Astrocyte (in vitro differentiated cells and primary cell): ENCODE measurements around the gene MAP7. TPM values are rescaled to one million over a fixed set of nuclear protein-coding genes. Genes with fewer than 3 reads are reported as not detected.
"Not testable (repeated sequence)": the region's sequence is repeated elsewhere in the genome, so short reads cannot be mapped to it uniquely, and the experiment has no call there.

Source experiments
- DNase-seq: peaks from one replicate; pipeline ENCODE4 v3.0.0-alpha.2; 2010; ENCODE audit warnings: low read depth
- FAIRE-seq: peaks from 2 replicates; lab custom pipeline; 2011; peaks lifted over from hg19 to GRCh38; lab: Jason Lieb, UNC
- H2AFZ ChIP-seq: 2 replicates; pipeline ENCODE4 v1.6.0; 2012; ENCODE audit warnings: low read depth, low read length, inconsistent platforms
- H3K27ac ChIP-seq: 2 replicates; pipeline ENCODE4 v1.5.1; 2011; ENCODE audit warnings: low read depth, low read length, inconsistent platforms
- H3K27me3 ChIP-seq: 2 replicates; pipeline ENCODE4 v1.6.0; 2011; ENCODE audit warnings: low read length, inconsistent platforms; ENCODE audit not compliant: insufficient read depth
- H3K36me3 ChIP-seq: 2 replicates; pipeline ENCODE4 v1.5.1; 2011; ENCODE audit warnings: low read length, inconsistent platforms; ENCODE audit not compliant: insufficient read depth
- H3K4me1 ChIP-seq: 2 replicates; pipeline ENCODE4 v1.5.1; 2011; ENCODE audit warnings: low read length, inconsistent platforms; ENCODE audit not compliant: insufficient read depth
- H3K4me2 ChIP-seq: 2 replicates; pipeline ENCODE4 v1.6.0; 2012; ENCODE audit warnings: low read length, inconsistent platforms
- H3K4me3 ChIP-seq: 2 replicates; pipeline ENCODE4 v1.5.1; 2011; ENCODE audit warnings: low read depth, mild to moderate bottlenecking, low read length, inconsistent platforms; ENCODE audit not compliant: insufficient read depth
- H3K79me2 ChIP-seq: 2 replicates; pipeline ENCODE4 v1.6.0; 2012; ENCODE audit warnings: mild to moderate bottlenecking, low read length, inconsistent platforms; ENCODE audit not compliant: insufficient read depth
- H3K9ac ChIP-seq: 2 replicates; pipeline ENCODE4 v1.6.0; 2012; ENCODE audit warnings: mild to moderate bottlenecking, low read length, inconsistent platforms
- H3K9me3 ChIP-seq: 2 replicates; pipeline ENCODE4 v1.5.1; 2012; ENCODE audit warnings: low read depth, mild to moderate bottlenecking, low read length, inconsistent platforms; ENCODE audit not compliant: insufficient read depth
- H4K20me1 ChIP-seq: 2 replicates; pipeline ENCODE4 v1.6.0; 2012; ENCODE audit warnings: low read length, inconsistent platforms; ENCODE audit not compliant: insufficient read depth
- H3K27ac Mint-ChIP-seq: one replicate; pipeline ENCODE4 v1.8.0; 2021; ENCODE audit warnings: mild to moderate bottlenecking, mixed read lengths; ENCODE audit not compliant: unreplicated experiment
- H3K27me3 Mint-ChIP-seq: one replicate; pipeline ENCODE4 v1.8.0; 2021; ENCODE audit warnings: low read depth, mixed read lengths; ENCODE audit not compliant: unreplicated experiment
- H3K36me3 Mint-ChIP-seq: one replicate; pipeline ENCODE4 v1.8.0; 2021; ENCODE audit warnings: low read depth, mixed read lengths; ENCODE audit not compliant: unreplicated experiment
- H3K4me1 Mint-ChIP-seq: one replicate; pipeline ENCODE4 v1.8.0; 2021; ENCODE audit warnings: low read depth, mixed read lengths; ENCODE audit not compliant: unreplicated experiment
- H3K4me3 Mint-ChIP-seq: one replicate; pipeline ENCODE4 v1.8.0; 2021; ENCODE audit warnings: mild to moderate bottlenecking, moderate library complexity, mixed read lengths; ENCODE audit not compliant: unreplicated experiment
- H3K9me3 Mint-ChIP-seq: one replicate; pipeline ENCODE4 v1.8.0; 2021; ENCODE audit warnings: mild to moderate bottlenecking, mixed read lengths; ENCODE audit not compliant: unreplicated experiment
- CTCF ChIP-seq: IDR thresholded peaks from 2 replicates; pipeline ENCODE4 v1.5.1; 2011; ENCODE audit warnings: low read depth, mild to moderate bottlenecking, inconsistent platforms, low read length, moderate library complexity; ENCODE audit not compliant: insufficient read depth
- EZH2 ChIP-seq: IDR thresholded peaks from 2 replicates; pipeline ENCODE4 v1.6.1; 2012; ENCODE audit warnings: mild to moderate bottlenecking, low read length, inconsistent platforms; ENCODE audit not compliant: insufficient read depth
- total RNA-seq: library from RNA; stranded (reverse); gene quantifications from 2 replicates; pipeline ENCODE4 v1.2.1, GENCODE V29; 2021

MAP7 gene
- total RNA-seq, 1 donor from 2014 or later = 3.3 TPM

- Mint-ChIP-seq H3K4me3 (no peak overlapping the region), H3K36me3 (no peaks in the 10 kb centered on the region), H3K27ac (no peak overlapping the region), H3K9me3 (no peaks in the 10 kb centered on the region), H3K27me3 (peaks cover 2% of the 10 kb centered on the region), H3K4me1 (peaks cover 5% of the 10 kb centered on the region)
- Histone ChIP-seq H3K9me3 (no peaks in the 10 kb centered on the region), H3K36me3 (no peaks in the 10 kb centered on the region), H3K4me2 (no peak overlapping the region), H3K4me1 (no peaks in the 10 kb centered on the region), H2AFZ (no peak overlapping the region), H3K9ac (no peak overlapping the region), H4K20me1 (no peaks in the 10 kb centered on the region), H3K79me2 (no peaks in the 10 kb centered on the region), H3K27ac (no peak overlapping the region), H3K4me3 (no peak overlapping the region), H3K27me3 (no peaks in the 10 kb centered on the region)
- FAIRE-seq (no peak), DNase-seq (no peak)
- TF ChIP-seq EZH2 (no peak), CTCF (no peak)
These were observed 115.1 kb downstream of the MAP7 start for GRCh38 chr6:136435101-136435500.

GRCh38 chr6:136431306-136431705 is 118.9 kb downstream of the MAP7 start:
- not testable (repeated sequence) for H3K27ac Mint-ChIP-seq, H3K4me3 ChIP-seq, H3K4me1 ChIP-seq, FAIRE-seq, H3K27ac ChIP-seq, H2AFZ ChIP-seq, H3K36me3 ChIP-seq, H3K79me2 ChIP-seq, H3K27me3 ChIP-seq, H3K4me1 Mint-ChIP-seq, H3K36me3 Mint-ChIP-seq, H3K9me3 Mint-ChIP-seq, H3K9ac ChIP-seq, H3K9me3 ChIP-seq, H3K4me3 Mint-ChIP-seq, DNase-seq, H4K20me1 ChIP-seq, H3K4me2 ChIP-seq, H3K27me3 Mint-ChIP-seq

GRCh38 chr6:136429264-136430065 is 120.8 kb downstream of the MAP7 start:
- H3K36me3 Mint-ChIP-seq = no peaks in the 10 kb centered on the region
- DNase-seq (no peak), FAIRE-seq (no peak)
- H3K4me3 Mint-ChIP-seq = no peak overlapping the region
- H3K4me3 ChIP-seq = no peak overlapping the region
- peaks cover 2% of the 10 kb centered on the region for H3K27me3 Mint-ChIP-seq
- no peak overlapping the region for H3K4me2 ChIP-seq
- H2AFZ ChIP-seq = no peak overlapping the region
- H3K79me2 ChIP-seq = no peaks in the 10 kb centered on the region
- H3K9me3 Mint-ChIP-seq = no peaks in the 10 kb centered on the region
- peaks cover 3% of the 10 kb centered on the region for H3K4me1 Mint-ChIP-seq
- no peak overlapping the region for H3K27ac ChIP-seq
- peaks cover 4% of the 10 kb centered on the region for H3K27me3 ChIP-seq
- no peaks in the 10 kb centered on the region for H4K20me1 ChIP-seq
- H3K4me1 ChIP-seq = no peaks in the 10 kb centered on the region
- TF ChIP-seq EZH2 (no peak), CTCF (no peak)
- H3K27ac Mint-ChIP-seq = no peak overlapping the region
- H3K9me3 ChIP-seq = no peaks in the 10 kb centered on the region
- no peaks in the 10 kb centered on the region for H3K36me3 ChIP-seq
- no peak overlapping the region for H3K9ac ChIP-seq
